ENCODE measurements around the gene ZNF714.

ZNF714 gene

GRCh38 chr19:21082011-21082975, at the start of gene ZNF714:
Gene ZNF714, plus strand, starts transcription at chr19:21082203. Its CDS starts 16,066 bp downstream, at chr19:21098269.
- DNase-seq: peak; percentile 85 to 95 (median 93)

DNA sequence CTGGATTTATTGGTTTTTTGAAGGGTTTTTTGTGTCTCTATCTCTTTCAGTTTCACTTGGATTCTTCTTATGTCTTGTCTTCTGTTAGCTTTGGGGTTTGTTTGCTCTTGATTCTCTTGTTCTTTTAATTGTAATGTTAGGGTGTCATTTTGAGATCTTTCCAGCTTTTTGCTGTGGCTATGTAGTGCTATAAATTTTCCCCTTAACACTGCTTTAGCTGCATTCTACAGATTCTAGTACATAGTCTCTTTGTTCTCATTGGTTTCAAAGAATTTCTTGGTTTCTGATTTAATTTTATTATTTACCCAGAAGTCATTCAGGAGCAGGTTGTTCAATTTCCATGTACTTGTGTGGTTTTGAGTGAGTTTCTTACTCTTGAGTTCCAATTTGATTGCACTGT, 37.0 kb upstream of the ZNF714 start:
- no peak for DNase-seq

GRCh38 chr19:21046489-21046888, 35.5 kb upstream of the ZNF714 start:
- DNase-seq: no peak

DNA sequence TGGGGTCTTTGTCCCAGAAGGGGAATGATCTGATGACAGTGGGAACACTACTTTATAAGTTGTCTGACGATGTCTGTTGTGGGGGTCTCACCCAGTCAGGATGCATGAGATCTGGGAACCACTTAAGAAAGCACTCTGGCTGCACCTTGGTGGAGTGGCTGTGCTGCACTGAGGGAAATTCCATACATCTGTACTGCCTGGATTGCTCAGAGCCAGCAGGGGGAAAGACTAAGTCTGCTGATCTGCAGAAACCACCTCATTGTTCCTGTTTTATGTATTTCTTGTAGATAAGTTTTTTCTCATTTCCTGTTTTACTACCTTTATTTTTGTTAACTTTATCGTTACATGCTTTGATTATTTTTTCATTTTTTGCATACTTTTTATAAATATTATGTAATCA, 34.3 kb upstream of the ZNF714 start:
- peak; percentile 24 to 49 (median 45) for DNase-seq

GRCh38 chr19:21052902-21053301, 29.1 kb upstream of the ZNF714 start:
- no peak for DNase-seq

GRCh38 chr19:21065336-21065735, 16.7 kb upstream of the ZNF714 start:
- DNase-seq: no peak

GRCh38 chr19:21084343-21084742, 2.3 kb downstream of the ZNF714 start:
- peak; percentile 65 to 74 (median 69) for DNase-seq

DNA sequence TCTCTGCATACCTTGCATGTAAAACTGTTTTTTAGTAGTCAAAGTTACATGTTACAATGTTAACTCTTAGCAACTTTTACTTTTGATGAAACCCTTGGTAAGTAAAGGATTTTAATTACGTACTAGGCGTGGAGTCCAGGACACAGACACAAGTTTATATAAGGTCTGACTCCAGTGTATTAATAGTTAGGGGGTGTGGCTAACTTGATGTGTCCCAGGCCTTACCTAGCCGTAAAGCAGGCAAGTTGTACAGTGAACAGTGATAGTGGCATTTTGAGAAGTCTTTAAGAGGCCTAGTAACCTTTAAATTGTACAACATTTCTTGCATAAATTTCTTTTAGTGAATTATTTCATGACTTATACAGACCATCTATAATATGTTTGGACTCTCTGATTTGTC, 5.9 kb downstream of the ZNF714 start:
- DNase-seq: no peak

- DNase-seq: no peak
Observed at GRCh38 chr19:21092109-21092508, 10.1 kb downstream of the ZNF714 start.

GRCh38 chr19:21094347-21095025, 12.5 kb downstream of the ZNF714 start:
- no peak for DNase-seq

DNA sequence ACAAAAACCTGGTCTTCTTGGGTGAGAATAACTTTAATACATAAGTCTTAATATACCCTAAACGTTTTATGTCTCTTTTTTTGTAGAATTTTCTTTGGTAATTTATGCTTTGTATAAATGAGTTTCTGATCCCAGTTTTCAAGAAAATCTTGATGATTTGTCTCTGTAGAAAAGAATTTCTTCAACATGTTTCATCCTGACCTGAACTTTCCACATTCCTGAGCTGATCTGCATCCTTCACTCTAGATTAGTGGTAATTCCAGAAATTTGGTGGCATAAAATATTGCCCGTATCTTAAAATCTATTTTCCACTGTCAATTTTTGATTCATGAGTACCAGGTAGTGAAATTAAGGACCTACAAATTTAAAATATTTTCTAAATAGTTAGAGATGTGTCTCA, 16.3 kb downstream of the ZNF714 start:
- DNase-seq: no peak

GRCh38 chr19:21101521-21102242, 19.7 kb downstream of the ZNF714 start:
- DNase-seq: no peak

DNA sequence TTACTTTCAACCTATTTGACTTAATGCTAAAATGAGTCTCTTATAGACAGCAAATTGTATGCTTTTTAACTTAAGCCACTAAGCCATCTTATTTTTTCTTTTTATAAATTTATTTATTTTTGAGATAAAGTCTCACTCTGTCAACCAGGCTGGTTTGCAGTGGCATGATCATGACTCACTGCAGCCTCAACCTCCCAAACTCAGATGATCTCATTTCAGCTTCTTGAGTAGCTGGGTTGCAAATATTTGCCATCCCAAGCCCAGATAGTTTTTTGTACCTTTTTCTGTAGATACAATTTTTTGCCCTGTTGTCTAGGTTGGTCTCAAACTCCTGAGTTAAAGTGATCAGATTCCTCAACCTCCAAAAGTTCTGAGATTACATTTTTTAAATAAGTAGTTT, 27.1 kb downstream of the ZNF714 start:
- peak in 2 of 3 donors; percentile 12 to 19 for DNase-seq

GRCh38 chr19:21110183-21110582, 28.2 kb downstream of the ZNF714 start:
- DNase-seq: no peak

DNA sequence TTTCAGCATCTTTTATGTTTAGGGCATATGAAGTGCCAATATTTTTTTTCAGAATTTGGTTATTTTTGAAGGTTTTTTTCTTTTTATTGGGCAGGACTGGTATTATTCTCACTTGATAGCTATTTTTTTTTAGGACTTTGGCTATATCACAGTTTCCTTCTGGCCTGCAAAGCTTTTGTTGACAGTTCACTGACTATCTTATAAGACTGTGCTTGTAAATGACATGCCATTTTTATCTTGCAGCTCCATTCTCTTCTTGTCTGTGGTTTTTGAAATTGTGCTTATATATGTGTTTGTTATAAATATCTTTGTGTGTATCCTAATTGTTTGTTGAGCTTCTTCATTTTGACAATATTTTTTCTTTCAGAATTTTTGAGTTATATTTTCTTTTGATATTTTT, 33.4 kb downstream of the ZNF714 start:
- no peak for DNase-seq

GRCh38 chr19:21117041-21117907, 35.3 kb downstream of the ZNF714 start:
- DNase-seq: no peak

- DNase-seq: no peak
Observed at GRCh38 chr19:21126078-21126477, 44.1 kb downstream of the ZNF714 start.

GRCh38 chr19:21127001-21127400, 45.0 kb downstream of the ZNF714 start:
- no peak for DNase-seq

DNA sequence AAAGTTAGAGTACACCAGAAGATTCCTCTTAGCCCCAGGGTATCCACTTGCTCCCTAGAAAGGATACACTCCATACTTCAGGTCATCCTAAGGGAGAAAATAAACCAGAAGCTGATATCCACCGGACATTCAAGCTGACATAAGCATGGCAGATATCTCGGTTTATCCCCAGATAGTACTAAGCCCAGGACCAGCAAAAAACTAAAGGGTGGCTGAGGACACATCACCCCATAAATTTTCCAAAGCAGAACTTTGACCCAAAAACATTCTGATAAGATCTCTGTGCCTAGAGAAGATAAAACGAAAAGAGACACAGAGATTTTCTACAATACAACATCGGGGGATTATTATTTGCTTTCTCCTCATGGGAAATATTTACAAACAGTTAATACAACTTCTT, 45.9 kb downstream of the ZNF714 start:
- DNase-seq: no peak

DNA sequence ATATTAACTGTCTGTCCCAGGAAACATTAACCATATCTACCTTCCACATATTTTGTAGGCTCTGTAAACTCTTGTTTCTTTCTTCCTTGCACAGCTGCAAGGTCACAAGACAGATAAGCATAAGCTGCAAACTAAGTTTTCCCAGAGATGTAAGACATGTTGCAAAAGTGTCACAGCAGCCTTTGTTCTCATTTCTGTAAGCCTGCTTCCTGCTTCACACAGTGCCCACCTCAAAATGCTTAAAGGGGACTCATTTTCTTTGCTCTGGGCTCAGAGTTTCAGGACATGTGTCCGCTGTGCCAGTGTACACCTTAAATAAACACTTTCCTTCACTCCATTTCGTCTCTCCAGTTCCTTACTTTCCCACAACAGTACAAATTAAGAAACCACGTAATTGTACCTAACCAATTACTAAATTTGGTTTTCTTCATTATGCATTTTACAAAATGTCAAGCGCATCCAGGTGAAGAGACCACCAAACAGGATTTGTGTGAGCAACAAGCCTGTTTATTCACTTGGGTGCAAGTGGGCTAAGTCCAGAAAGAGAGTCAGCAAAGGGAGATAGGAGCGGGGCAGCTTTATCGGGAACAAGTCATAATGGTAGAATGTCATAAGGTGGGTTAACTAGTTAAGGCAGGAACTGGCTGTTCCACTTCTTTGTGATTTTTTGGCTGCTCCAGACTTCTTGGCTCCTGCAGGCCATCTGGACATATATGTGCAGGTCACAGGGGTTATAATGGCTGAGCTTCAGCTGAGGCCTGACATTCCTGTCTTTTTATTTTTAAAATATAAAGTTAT, 47.1 kb downstream of the ZNF714 start:
- no peak for DNase-seq

DNA sequence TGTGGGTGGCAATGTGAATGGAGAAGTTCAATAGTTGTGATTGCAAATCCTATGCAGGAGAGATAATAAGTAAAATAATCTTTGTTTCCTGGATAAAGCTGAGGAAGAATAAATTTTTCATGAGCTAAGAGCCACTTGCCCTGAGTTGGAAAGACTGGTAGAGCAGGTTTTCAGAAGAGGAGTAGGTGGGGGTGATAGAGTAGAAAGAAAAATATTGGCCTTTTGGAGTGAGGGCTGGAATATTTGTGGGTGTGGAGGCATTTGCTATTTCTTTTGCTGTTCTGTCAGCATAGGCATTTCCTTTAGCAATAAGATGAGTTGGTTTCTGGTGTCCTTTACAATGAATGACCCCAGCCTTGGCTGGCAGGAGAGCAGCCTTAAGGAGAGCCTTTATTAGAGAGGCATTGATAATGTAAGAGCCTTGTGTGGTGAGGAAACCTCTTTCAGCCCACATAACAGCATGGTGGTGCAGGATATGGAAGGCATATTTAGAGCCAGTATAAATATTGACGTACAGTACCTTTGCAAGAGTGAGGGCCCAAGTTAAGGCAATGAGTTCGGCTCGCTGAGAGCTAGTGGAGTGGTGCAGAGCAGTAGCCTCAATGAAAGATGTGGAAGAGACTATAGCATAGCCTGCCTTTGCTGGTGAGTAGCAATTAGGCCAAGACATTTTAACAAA, 48.2 kb downstream of the ZNF714 start:
- DNase-seq: no peak

Data from suppressor macrophage treated with lipopolysaccharide for 1 hour (primary cell).